Gastrocnemius medialis (tissue), 4 donors: Measurements from ENCODE around the gene SAMD4A. TPM values are rescaled to one million over a fixed set of nuclear protein-coding genes. Genes with fewer than 3 reads are reported as not detected.

Experiments used
- ATAC-seq, 2 donors: fragments of 150-250 bp; one replicate each; pipeline ENCODE4 v1.9.1; 2016
- DNase-seq, 2 donors: peaks; one replicate each; pipeline ENCODE4 v3.0.0-alpha.2; 2019
- H3K27ac ChIP-seq, 4 donors: fragments of 200-600 bp; sonication (generic); 1 replicate in 1 of 4; 2 replicates in 3 of 4; pipeline ENCODE4 v1.5.1; 2016 to 2018; ENCODE audit warnings: mild to moderate bottlenecking in 2 of 4, moderate library complexity in 1 of 4
- H3K27me3 ChIP-seq, 3 donors: fragments of 200-600 bp; sonication (generic) in 2 of 3; 1 replicate in 1 of 3; 2 replicates in 2 of 3; pipeline versions ENCODE4 v1.5.1 to v1.6.0; 2016 to 2019; ENCODE audit warnings: mild to moderate bottlenecking in 1 of 3, moderate library complexity in 1 of 3
- H3K36me3 ChIP-seq, 2 donors: fragments of 200-600 bp; sonication (generic) in 1 of 2; one replicate each; pipeline ENCODE4 v1.5.1; 2017 to 2018
- H3K4me1 ChIP-seq, 2 donors: fragments of 200-600 bp; sonication (generic) in 1 of 2; one replicate each; pipeline ENCODE4 v1.5.1; 2016 to 2017; ENCODE audit warnings: mild to moderate bottlenecking in 2 of 2
- H3K4me3 ChIP-seq, 4 donors: fragments of 200-600 bp; sonication (generic) in 3 of 4; 1 replicate in 1 of 4; 2 replicates in 3 of 4; pipeline ENCODE4 v1.5.1; 2016 to 2019; ENCODE audit warnings: mild to moderate bottlenecking in 2 of 4
- H3K9me3 ChIP-seq, 3 donors: fragments of 200-600 bp; sonication (generic) in 2 of 3; 1 replicate in 1 of 3; 2 replicates in 2 of 3; pipeline ENCODE4 v1.5.1; 2016 to 2019
- POLR2A ChIP-seq, 2 donors: fragments of 450-650 bp; IDR thresholded peaks; one replicate each; pipeline ENCODE4 v1.6.1; 2017; ENCODE audit warnings: antibody characterized with exemption in 2 of 2, mild to moderate bottlenecking in 2 of 2, moderate library complexity in 2 of 2
- in situ Hi-C, 4 donors: fragments of 200-750 bp; cut with MboI; loops; one replicate each; pipeline versions ENCODE4 v1.15.0 to v1.8.0; 2017; ENCODE audit warnings: low sequenced_read_pairs in 4 of 4
- intact Hi-C: fragments of 100-400 bp; cut with DNase I; formaldehyde crosslinking; loops from one replicate; pipeline ENCODE4 v1.15.1; 2023; ENCODE audit warnings: low total_unique reads
- total RNA-seq, 4 donors: library from RNA; depleted of rRNA; stranded (reverse); fragments of >200 nt; gene quantifications; one replicate each; pipeline versions ENCODE4 v1.1.0 to v1.2.3, GENCODE V29; 2016
- TF ChIP-seq, protein P1 (sequence below), 5 experiments: fragments of 450-650 bp in 3 of 5; fragments of 200-600 bp in 2 of 5; sonication (generic) in 2 of 5; IDR thresholded peaks in 4 of 5; conservative IDR thresholded peaks in 1 of 5; 1 replicate in 4 of 5; 2 replicates in 1 of 5; pipeline ENCODE4 v1.5.1; 2016 to 2019; ENCODE audit warnings: antibody characterized with exemption in 5 of 5, mild to moderate bottlenecking in 3 of 5, moderate library complexity in 3 of 5

Gene SAMD4A
- total RNA-seq, 4 donors from 2014 or later: 26.4 to 48.0 (median 42.2) TPM

DNA sequence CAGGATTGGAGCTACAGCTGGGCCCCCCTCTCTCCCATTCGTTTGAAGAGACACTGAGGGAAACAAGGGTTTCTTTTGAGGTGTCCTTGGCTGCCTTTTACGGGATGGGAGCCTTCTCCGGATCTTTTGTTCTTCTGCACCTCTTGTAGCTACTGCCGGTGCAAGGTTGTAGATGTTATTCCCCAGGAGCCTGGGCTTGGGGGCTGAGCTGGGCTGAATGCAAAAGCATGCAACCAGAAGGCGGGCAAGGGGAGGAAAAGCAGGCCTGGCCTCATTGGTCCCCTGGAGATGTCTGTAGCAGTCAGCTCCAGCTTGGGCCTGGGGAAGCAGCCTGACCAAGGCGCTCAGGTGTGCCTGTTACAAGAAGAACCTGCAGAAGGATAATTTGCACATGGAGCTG, 225.4 kb downstream of the SAMD4A start:
- no peak for TF ChIP-seq POLR2A (IDR thresholded peaks at IDR 0.05)
- H3K27ac ChIP-seq: no peak overlapping the region
- no peaks in the 10 kb centered on the region for H3K9me3 ChIP-seq
- in situ Hi-C loops (no loop called here), intact Hi-C loops (no loop called here)
- H3K4me3 ChIP-seq: no peak overlapping the region
- H3K4me1 ChIP-seq: peaks cover 2 to 4% of the 10 kb centered on the region in 2 donors
- no peaks in the 10 kb centered on the region for H3K27me3 ChIP-seq
- H3K36me3 ChIP-seq: peaks cover 0 to 38% of the 10 kb centered on the region in 2 donors
- no peak for ATAC-seq
- no peak for DNase-seq

DNA sequence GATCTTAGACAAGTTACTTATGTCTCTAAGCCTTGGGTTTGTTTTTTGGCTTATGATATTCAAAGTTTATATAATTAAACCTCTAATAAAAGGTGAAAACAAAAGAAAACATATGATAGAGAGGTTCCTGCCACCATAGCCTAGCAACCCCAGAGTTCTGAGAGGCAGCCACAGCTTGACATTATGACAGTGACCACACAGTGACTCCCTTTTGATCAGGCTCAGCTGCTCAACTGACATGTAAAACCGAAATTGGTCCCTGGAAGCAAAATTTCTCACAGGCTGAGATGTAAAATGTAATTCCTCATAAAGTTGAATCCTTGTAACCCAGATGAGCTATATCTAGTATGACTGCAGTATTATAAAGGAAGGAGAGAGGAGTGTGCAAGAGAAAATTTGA, 227.2 kb downstream of the SAMD4A start:
- no peaks in the 10 kb centered on the region for H3K4me1 ChIP-seq
- peaks cover 0 to 23% of the 10 kb centered on the region in 2 donors for H3K36me3 ChIP-seq
- TF ChIP-seq, protein P1, sequence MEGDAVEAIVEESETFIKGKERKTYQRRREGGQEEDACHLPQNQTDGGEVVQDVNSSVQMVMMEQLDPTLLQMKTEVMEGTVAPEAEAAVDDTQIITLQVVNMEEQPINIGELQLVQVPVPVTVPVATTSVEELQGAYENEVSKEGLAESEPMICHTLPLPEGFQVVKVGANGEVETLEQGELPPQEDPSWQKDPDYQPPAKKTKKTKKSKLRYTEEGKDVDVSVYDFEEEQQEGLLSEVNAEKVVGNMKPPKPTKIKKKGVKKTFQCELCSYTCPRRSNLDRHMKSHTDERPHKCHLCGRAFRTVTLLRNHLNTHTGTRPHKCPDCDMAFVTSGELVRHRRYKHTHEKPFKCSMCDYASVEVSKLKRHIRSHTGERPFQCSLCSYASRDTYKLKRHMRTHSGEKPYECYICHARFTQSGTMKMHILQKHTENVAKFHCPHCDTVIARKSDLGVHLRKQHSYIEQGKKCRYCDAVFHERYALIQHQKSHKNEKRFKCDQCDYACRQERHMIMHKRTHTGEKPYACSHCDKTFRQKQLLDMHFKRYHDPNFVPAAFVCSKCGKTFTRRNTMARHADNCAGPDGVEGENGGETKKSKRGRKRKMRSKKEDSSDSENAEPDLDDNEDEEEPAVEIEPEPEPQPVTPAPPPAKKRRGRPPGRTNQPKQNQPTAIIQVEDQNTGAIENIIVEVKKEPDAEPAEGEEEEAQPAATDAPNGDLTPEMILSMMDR (IDR thresholded peaks at IDR 0.05 in 4 of 5, conservative IDR thresholded peaks at IDR 0.05 in 1 of 5): no peak
- no peak for TF ChIP-seq POLR2A (IDR thresholded peaks at IDR 0.05)
- DNase-seq (no peak), ATAC-seq (no peak)
- no peaks in the 10 kb centered on the region for H3K9me3 ChIP-seq
- no peak overlapping the region for H3K27ac ChIP-seq
- in situ Hi-C loops: no loop called here
- H3K4me3 ChIP-seq: no peak overlapping the region
- H3K27me3 ChIP-seq: no peaks in the 10 kb centered on the region
- intact Hi-C loops: no loop called here

DNA sequence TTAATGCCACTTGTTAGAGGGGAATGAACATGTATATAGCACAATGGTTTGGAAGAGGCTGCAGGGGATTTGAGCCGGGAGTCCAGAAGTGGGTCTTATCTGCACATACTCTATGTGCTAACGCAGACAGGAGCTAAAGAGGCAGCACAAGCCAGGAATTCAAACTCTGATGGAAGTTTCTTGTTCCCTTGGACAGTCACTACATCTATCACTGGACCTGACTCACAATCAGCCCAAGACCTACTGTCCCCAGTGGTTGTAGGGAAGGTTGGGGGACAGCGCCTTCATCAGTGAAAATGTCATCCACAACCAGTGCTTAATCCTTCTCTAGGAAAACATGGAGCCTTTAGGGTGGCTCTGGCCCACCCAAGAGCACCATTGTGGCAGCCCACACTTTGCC, 227.9 kb downstream of the SAMD4A start:
- no peak for ATAC-seq
- in situ Hi-C loops: no loop called here

DNA sequence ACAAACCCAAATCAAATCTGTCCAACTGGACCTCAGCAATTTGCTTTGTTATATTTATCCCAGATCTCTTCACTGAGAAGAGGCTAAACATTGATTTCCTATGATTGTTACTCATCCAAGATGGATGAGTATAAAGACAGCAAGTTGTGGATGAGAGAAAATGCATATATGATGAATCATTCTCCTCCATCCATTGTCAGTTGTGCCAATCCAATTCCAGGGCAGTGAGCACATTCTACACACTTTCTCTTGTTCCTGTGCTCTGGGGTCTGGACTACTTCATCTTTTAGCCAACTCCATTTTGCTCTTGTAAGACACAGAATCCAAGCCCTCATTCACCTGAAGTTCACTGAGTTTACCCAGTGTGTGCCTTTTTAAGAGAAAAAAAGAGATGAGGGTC, 230.0 kb downstream of the SAMD4A start:
- no peak for DNase-seq
- in situ Hi-C loops: no loop called here
- TF ChIP-seq POLR2A (IDR thresholded peaks at IDR 0.05): no peak
- TF ChIP-seq, protein P1 (IDR thresholded peaks at IDR 0.05 in 4 of 5, conservative IDR thresholded peaks at IDR 0.05 in 1 of 5): no peak

More for the DNA sequence above, 227.9 kb downstream of the SAMD4A start:
- H3K27me3 ChIP-seq: no peaks in the 10 kb centered on the region
- no peaks in the 10 kb centered on the region for H3K9me3 ChIP-seq
- intact Hi-C loops: no loop called here
- peaks cover 0 to 17% of the 10 kb centered on the region in 2 donors for H3K36me3 ChIP-seq
- H3K4me1 ChIP-seq: no peaks in the 10 kb centered on the region
- H3K27ac ChIP-seq: no peak overlapping the region
- no peak for TF ChIP-seq POLR2A (IDR thresholded peaks at IDR 0.05)
- TF ChIP-seq, protein P1 (IDR thresholded peaks at IDR 0.05 in 4 of 5, conservative IDR thresholded peaks at IDR 0.05 in 1 of 5): no peak
- H3K4me3 ChIP-seq: no peak overlapping the region
- DNase-seq: no peak

DNA sequence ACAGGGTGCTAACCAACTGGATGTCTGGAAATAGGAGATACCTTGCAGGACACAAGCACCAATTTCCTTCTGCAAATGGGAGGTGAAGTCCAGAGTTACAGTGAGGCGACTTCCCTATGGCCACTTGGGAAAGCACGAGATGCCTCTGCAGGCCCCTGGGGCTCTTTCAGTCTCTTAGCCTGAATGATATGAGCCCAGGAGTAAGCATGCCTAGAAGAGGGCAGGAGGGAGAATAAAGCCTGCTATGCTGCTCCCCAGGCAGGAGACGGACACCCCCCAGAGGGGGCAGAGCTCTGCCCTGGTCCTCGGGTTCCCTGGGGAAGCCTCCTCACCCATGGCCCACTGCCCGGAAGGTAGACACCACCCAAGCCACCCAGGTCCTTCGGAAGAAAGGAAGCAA, 230.6 kb downstream of the SAMD4A start:
- ATAC-seq: no peak

More for the DNA sequence above, 230.0 kb downstream of the SAMD4A start:
- H3K4me3 ChIP-seq: no peak overlapping the region
- intact Hi-C loops: no loop called here
- no peak for ATAC-seq
- no peak overlapping the region for H3K27ac ChIP-seq
- no peaks in the 10 kb centered on the region for H3K4me1 ChIP-seq
- H3K36me3 ChIP-seq: no peaks in the 10 kb centered on the region
- no peaks in the 10 kb centered on the region for H3K9me3 ChIP-seq
- no peaks in the 10 kb centered on the region for H3K27me3 ChIP-seq

More for the DNA sequence above, 230.6 kb downstream of the SAMD4A start:
- Histone ChIP-seq H3K27me3 (no peaks in the 10 kb centered on the region), H3K4me3 (no peak overlapping the region), H3K9me3 (no peaks in the 10 kb centered on the region), H3K27ac (no peak overlapping the region), H3K4me1 (no peaks in the 10 kb centered on the region), H3K36me3 (no peaks in the 10 kb centered on the region)
- DNase-seq: no peak
- in situ Hi-C loops: no loop called here
- TF ChIP-seq POLR2A (IDR thresholded peaks at IDR 0.05): no peak
- TF ChIP-seq, protein P1 (IDR thresholded peaks at IDR 0.05 in 4 of 5, conservative IDR thresholded peaks at IDR 0.05 in 1 of 5): no peak
- intact Hi-C loops: no loop called here
